Prostate gland (tissue), 2 donors: Measurements from ENCODE around the gene FHIT. TPM values are rescaled to one million over a fixed set of nuclear protein-coding genes. Genes with fewer than 3 reads are reported as not detected.

ENCODE experiments used
- DNase-seq: peaks from one replicate; pipeline ENCODE4 v3.0.0-alpha.2; 2019; ENCODE audit warnings: low spot score
- H3K27ac ChIP-seq, 2 donors: fragments of 200-600 bp; sonication (generic); 2 replicates each; pipeline ENCODE4 v1.5.1; 2017 to 2019
- H3K27me3 ChIP-seq: fragments of 200-600 bp; sonication (generic); replicated peaks from 2 replicates; pipeline ENCODE4 v1.5.1; 2019; ENCODE audit not compliant: insufficient read depth
- H3K36me3 ChIP-seq, 2 donors: fragments of 200-600 bp; sonication (generic); 1 replicate in 1 of 2; 2 replicates in 1 of 2; pipeline versions ENCODE4 v1.5.1 to v1.8.1; 2017 to 2019
- H3K4me1 ChIP-seq: fragments of 200-600 bp; sonication (generic); replicated peaks from 2 replicates; pipeline ENCODE4 v1.5.1; 2019
- H3K4me3 ChIP-seq, 2 donors: fragments of 200-600 bp; sonication (generic); 2 replicates each; pipeline ENCODE4 v1.5.1; 2017 to 2019
- H3K9me3 ChIP-seq: fragments of 200-600 bp; sonication (generic); 2 replicates; pipeline ENCODE4 v1.5.1; 2017
- POLR2A ChIP-seq: fragments of 450-650 bp; IDR thresholded peaks from one replicate; pipeline ENCODE4 v1.6.1; 2016; ENCODE audit warnings: antibody characterized with exemption, mild to moderate bottlenecking
- POLR2AphosphoS5 ChIP-seq: sonication (generic); formaldehyde crosslinking; IDR thresholded peaks from one replicate; pipeline ENCODE4 v1.6.1; 2017; ENCODE audit warnings: antibody characterized with exemption
- WGBS: methylation state at CpG from one replicate; pipeline ENCODE4 v1.1.5; 2018; 5-methylcytosine and 5-hydroxymethylcytosine counted together
- intact Hi-C: fragments of 100-400 bp; cut with DNase I; formaldehyde crosslinking; loops from one replicate; pipeline ENCODE4 v1.14.2; 2022
- total RNA-seq, 2 donors: library from RNA; depleted of rRNA; stranded (reverse); fragments of >200 nt; gene quantifications; one replicate each; pipeline ENCODE4 v1.1.0, GENCODE V29; 2016
- TF ChIP-seq, protein P1 (sequence below), 4 experiments: fragments of 200-600 bp in 2 of 4; fragments of 450-650 bp in 2 of 4; sonication (generic) in 2 of 4; IDR thresholded peaks; 1 replicate in 3 of 4; 2 replicates in 1 of 4; pipeline ENCODE4 v1.5.1; 2016 to 2019; ENCODE audit warnings: antibody characterized with exemption in 4 of 4, mild to moderate bottlenecking in 2 of 4, moderate library complexity in 2 of 4

Gene FHIT
- total RNA-seq, 2 donors from 2014 or later: 6.4 to 10.4 TPM

DNA sequence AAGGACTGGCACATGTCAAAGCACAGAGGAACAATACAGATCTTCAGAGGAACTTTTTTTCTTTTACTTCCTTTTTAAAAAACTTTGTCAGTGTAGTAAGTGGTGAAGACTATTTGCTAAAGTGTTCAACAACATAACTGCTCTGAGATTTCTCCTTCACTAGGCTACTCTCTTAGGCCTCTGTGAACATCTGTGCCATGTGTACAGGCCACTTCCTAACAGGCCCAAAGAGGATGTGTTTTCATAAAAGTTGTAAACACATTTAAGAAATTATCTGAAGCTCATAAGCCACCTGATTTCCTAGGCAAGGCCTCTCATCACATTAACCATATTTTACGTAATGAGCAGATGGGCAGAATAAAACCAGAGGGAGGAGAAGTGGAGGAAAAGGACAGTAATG lies 235.4 kb downstream of the FHIT start:
- Histone ChIP-seq H3K4me1 (no peaks in the 10 kb centered on the region), H3K27me3 (no peaks in the 10 kb centered on the region), H3K27ac (no peak overlapping the region), H3K4me3 (no peak overlapping the region), H3K9me3 (no peaks in the 10 kb centered on the region), H3K36me3 (no peaks in the 10 kb centered on the region)
- WGBS: 100% methylated on average over 1 of the region's 1 CpG
- intact Hi-C loops: no loop called here
- no peak for DNase-seq
- TF ChIP-seq POLR2A (no peak), POLR2AphosphoS5 (no peak)
- TF ChIP-seq, protein P1, sequence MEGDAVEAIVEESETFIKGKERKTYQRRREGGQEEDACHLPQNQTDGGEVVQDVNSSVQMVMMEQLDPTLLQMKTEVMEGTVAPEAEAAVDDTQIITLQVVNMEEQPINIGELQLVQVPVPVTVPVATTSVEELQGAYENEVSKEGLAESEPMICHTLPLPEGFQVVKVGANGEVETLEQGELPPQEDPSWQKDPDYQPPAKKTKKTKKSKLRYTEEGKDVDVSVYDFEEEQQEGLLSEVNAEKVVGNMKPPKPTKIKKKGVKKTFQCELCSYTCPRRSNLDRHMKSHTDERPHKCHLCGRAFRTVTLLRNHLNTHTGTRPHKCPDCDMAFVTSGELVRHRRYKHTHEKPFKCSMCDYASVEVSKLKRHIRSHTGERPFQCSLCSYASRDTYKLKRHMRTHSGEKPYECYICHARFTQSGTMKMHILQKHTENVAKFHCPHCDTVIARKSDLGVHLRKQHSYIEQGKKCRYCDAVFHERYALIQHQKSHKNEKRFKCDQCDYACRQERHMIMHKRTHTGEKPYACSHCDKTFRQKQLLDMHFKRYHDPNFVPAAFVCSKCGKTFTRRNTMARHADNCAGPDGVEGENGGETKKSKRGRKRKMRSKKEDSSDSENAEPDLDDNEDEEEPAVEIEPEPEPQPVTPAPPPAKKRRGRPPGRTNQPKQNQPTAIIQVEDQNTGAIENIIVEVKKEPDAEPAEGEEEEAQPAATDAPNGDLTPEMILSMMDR (IDR thresholded peaks at IDR 0.05): no peak

DNA sequence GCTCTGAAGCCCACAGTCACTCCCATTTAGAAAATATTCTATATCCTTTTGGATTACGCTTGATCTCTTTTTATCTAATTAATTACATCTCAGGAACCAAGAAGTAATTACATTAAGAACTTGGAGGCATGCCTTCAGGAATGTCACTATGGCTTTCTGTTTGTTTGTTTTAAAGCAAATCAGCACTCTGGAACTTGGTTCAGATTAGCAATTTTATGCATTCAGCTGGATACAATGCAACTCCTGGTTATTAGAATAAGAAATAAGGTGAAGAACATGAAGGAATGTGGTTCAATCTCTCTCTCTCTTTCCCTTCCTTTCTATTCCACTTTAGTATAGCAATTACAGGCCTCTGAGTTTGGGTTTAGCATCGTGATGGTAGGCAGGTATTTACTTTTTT lies 235.8 kb downstream of the FHIT start:
- Histone ChIP-seq H3K27me3 (no peaks in the 10 kb centered on the region), H3K36me3 (no peaks in the 10 kb centered on the region), H3K4me1 (no peaks in the 10 kb centered on the region), H3K9me3 (no peaks in the 10 kb centered on the region), H3K27ac (no peak overlapping the region), H3K4me3 (no peak overlapping the region)
- intact Hi-C loops: no loop called here
- WGBS: 76% methylated on average over 2 of the region's 2 CpGs
- no peak for TF ChIP-seq POLR2A
- no peak for TF ChIP-seq POLR2AphosphoS5
- TF ChIP-seq, protein P1 (IDR thresholded peaks at IDR 0.05): no peak
- DNase-seq: no peak

DNA sequence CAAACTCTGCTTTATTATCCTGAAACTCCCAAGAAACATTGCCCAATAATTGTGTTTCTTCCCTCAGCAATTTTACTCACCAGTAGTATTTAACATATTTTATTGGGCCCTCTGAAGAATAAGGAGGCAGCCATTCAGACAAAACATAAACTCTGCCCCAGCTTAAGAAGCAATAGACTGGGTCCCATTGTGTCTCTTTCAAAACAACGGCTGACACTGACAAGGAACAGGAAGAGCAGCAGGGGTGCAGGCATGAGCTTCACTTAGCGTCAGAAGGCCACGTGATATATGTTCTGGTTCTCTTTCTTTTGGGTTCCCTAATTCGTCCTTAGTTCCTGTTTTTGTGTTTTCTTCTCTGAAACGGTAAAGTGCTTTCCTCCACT lies 242.3 kb downstream of the FHIT start:
- no peak for DNase-seq
- Histone ChIP-seq H3K9me3 (no peaks in the 10 kb centered on the region), H3K4me1 (no peaks in the 10 kb centered on the region), H3K27me3 (no peaks in the 10 kb centered on the region), H3K4me3 (no peak overlapping the region), H3K36me3 (no peaks in the 10 kb centered on the region), H3K27ac (no peak overlapping the region)
- TF ChIP-seq, protein P1 (IDR thresholded peaks at IDR 0.05): no peak
- TF ChIP-seq POLR2A: no peak
- no peak for TF ChIP-seq POLR2AphosphoS5
- 74% methylated on average over 5 of the region's 5 CpGs for WGBS
- intact Hi-C loops: no loop called here

GRCh38 chr3:61008153-61008997 lies 242.9 kb downstream of the FHIT start:
- Histone ChIP-seq H3K9me3 (no peaks in the 10 kb centered on the region), H3K36me3 (no peaks in the 10 kb centered on the region), H3K4me1 (no peaks in the 10 kb centered on the region), H3K4me3 (no peak overlapping the region), H3K27ac (no peak overlapping the region), H3K27me3 (no peaks in the 10 kb centered on the region)
- no peak for DNase-seq
- intact Hi-C loops: no loop called here
- 84% methylated on average over 5 of the region's 5 CpGs for WGBS
- TF ChIP-seq POLR2A (no peak), POLR2AphosphoS5 (no peak)
- TF ChIP-seq, protein P1 (IDR thresholded peaks at IDR 0.05): no peak

DNA sequence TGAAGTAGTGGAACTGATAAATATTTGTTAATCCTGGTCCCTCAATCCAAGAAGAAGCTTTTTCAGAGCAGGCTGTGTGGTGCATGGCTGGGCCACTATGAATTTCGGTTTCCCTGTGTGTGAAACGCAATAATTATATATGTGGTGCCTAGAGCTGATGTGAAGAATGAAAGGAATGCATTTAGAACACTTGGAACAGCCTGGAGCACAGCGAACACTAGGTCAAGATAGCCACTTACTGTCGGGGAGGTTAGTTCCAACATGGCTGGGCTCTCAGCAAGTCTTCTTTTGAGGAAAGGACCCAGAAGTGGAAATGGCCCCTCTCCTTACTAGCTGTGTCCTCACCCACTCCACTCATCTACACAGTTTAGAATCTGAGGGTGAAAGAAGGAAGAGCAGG lies 245.7 kb downstream of the FHIT start:
- H3K4me3 ChIP-seq: no peak overlapping the region
- H3K9me3 ChIP-seq: no peaks in the 10 kb centered on the region
- TF ChIP-seq, protein P1 (IDR thresholded peaks at IDR 0.05): no peak
- TF ChIP-seq POLR2AphosphoS5: no peak

More for the DNA sequence above, 245.7 kb downstream of the FHIT start:
- 91% methylated on average over 4 of the region's 4 CpGs for WGBS
- H3K36me3 ChIP-seq: no peaks in the 10 kb centered on the region
- no peaks in the 10 kb centered on the region for H3K4me1 ChIP-seq
- DNase-seq: no peak
- H3K27ac ChIP-seq: no peak overlapping the region
- H3K27me3 ChIP-seq: no peaks in the 10 kb centered on the region
- intact Hi-C loops: no loop called here
